Epidermal melanocyte (primary cell): ENCODE data around the gene BEND2.
"Not testable (repeated sequence)": the region's sequence is repeated elsewhere in the genome, so short reads cannot be mapped to it uniquely, and the experiment has no call there.

Experiments
- DNase-seq: peaks from one replicate; pipeline ENCODE4 v3.0.0; 2011; ENCODE audit warnings: low spot score; ENCODE audit not compliant: insufficient read length

The BEND2 gene

DNA sequence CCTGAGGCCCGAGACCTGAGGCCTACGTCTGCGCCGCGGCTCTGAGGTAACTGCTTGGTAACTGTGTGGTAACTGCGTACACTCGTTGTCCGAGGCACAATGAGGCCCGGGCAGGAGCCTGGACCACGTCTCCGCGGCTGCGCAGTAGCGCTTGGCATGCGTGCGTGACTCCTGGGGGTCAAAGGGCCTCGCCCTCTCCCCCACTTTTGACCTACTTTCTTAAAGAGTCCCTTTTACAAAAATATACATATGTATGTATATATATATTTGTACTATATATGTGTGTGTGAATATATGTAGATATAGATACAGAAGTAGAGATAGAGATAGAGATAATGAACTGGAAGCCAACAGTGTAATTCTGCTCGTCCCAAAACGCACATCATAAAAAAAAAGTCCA, at the start of gene BEND2:
Gene BEND2 (minus strand): TSS at position 101 of the 400 bp plus-strand sequence. CDS start 136 bp downstream, outside the sequence.
- DNase-seq, result no peak

DNA sequence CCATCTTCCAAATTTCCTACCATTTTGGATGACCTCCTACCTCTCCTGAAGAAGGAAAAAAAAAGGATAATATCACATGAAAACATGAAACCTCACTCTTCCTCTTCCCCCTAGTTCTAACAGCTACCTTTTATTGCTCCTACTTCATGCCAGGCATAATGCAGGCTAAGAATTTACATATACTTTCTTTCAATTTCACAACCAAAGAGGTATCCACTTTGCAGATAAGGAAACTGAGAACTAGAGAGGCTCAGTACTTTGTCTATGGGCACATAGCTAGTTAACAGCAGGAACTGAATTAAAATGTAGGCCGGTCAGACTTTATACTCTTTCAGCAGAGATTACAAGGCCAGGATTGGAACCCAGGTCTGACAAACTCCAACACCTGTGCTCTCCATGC, 34.4 kb upstream of the BEND2 start:
- DNase-seq, result no peak

DNA sequence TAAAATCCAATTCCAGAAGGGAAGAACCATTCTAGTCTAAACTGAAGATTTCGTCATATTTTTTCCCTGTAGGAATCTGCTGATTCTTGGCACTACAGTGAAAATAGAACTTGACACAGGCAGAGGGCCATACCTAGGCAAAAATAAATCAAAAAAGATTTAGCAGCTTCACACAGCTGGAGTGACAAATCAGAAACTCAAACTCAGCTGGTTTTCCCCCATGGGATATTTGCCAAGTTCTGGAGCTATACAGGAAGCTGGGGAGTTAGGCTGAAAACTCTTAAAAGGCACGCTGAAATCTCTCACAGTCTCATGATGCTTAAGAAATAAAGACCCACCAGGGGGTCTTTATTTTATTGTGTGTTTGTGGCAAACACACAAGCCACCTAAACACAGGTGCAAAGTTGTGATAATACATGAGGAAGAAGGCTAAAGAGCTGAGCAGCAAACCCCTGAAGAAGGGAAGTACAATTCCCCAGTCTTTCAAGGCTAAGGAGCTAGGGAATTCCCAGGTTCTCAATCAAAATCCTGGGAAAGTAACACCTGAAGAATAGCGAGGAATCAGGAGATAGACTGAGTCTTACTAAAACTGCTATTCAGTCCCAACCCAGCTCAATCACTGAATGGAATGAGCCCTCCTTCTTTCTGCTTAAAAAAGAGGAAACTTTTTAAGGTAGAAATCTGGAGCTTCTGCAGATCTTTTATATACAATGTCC, 32.1 kb upstream of the BEND2 start:
- no peak for DNase-seq

- DNase-seq, result not testable (repeated sequence)
Measured at GRCh38 chrX:18229646-18230045, 9.0 kb upstream of the BEND2 start.

- no peak for DNase-seq
Measured at GRCh38 chrX:18228069-18228468, 7.4 kb upstream of the BEND2 start.

DNA sequence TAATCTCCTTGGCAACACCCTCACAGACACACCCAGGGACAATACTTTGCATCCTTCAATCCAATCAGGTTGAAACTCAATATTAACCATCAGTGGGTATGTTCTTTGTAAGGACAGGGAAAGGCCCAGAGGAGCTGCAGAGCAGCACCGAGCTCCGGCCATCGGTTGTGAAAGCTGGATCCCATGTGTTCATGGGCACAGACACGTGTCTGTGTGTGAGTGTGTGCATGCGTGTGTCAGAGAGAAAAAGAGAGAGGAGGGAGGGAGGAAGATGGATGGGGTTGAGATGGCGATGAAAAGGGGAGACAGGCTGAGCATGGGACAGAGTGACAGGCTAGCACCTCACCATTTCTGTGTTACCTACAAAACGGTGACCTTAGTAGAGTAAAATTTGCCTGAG, 6.8 kb upstream of the BEND2 start:
- DNase-seq, result no peak

- DNase-seq, result no peak
Measured at GRCh38 chrX:18210470-18210869, 10.2 kb downstream of the BEND2 start.

DNA sequence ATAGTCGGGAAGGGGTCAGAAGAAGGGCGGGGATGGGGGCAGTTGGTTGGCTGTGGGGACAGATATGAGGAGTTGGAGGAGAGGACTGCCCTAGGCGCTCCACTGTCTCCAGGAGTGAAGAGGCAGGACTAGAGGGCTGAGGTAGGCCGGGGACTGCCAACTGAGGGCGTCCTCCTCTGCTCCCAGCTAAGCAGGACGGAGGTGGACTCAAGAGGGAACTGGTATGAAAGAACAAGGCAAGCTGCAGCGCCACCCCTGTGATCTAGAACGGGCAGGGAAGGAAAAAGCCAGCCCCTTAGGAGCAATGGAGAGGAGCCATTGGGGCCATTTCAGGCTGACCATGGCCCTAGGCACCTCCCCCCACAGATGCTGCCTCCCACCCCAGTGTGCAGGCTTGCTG, 14.0 kb downstream of the BEND2 start:
- no peak for DNase-seq

GRCh38 chrX:18203631-18204030, 17.1 kb downstream of the BEND2 start:
- DNase-seq, result no peak

DNA sequence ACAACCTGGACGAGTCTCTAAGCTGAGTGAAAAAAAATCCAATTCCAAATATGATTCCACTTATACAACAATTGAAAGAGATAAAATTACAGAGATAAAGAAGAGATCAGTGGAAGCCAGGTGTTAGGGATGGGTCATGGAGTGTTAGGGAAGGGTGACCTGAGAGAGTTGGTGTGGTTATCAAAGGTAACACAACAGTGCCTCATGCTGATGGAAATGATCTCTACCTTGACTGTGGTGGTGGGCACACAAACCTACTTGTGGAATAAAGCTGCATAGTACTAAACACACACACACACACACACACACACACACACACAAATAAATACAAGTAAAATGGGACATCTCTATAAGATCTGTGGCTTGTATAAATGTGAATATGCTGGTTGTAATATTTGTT, 26.0 kb downstream of the BEND2 start:
- no peak for DNase-seq

DNA sequence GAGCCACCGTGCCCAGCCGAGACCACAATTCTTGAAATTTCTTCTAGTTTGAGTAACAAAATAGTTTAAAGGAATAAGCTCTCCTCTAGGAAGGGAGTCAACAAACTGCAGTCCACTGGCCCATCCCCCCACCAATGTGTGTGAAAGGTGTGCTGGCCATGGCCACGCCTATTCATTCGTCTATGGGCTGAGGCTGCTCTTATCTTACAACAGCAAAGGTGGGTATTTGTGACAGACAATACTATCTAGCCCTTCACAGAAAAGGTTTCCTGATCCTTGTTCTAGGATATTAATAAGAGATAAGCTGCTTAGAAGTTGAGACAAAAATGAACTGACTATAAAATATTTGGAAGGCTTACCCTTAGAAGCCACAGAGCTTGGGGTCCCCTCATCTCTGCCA, 41.2 kb downstream of the BEND2 start:
- no peak for DNase-seq

DNA sequence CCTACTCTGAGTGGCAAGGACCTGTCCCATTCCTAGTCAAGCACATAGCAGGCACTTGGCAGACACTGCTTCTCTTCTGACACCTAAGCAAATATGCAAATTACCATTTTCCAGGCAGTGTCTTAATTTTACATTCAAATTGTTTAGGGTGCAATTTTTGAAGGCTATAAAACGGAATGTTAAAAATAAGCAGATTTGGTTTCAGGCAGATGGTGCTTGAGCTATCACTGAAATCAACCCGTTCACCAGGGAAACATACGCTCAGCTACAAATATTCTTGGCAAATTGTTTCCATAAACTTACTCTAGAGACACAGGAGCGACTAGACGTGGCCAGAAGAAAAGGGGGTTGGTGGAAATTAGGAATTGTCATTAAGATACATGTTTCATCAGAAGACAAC, 45.7 kb downstream of the BEND2 start:
- DNase-seq, result no peak

DNA sequence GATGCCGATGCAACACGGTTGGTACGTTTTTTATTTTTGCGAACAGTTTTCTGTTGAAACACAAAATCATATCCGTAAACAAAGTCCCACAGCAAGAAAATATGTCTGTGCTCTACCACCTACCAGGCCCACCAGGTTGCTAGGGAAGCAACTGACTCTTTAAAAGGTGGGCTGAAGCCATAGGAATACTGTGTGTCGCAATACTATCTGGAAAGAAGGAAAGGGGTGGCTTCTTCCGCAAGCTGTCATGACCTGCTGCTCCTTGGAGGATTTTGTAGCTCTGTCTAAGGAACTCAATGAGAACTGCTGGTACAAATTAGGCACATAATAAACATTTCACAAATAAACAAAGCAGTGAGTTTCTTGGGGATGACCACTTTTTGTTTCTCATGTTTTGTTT, 46.5 kb downstream of the BEND2 start:
- no peak for DNase-seq

DNA sequence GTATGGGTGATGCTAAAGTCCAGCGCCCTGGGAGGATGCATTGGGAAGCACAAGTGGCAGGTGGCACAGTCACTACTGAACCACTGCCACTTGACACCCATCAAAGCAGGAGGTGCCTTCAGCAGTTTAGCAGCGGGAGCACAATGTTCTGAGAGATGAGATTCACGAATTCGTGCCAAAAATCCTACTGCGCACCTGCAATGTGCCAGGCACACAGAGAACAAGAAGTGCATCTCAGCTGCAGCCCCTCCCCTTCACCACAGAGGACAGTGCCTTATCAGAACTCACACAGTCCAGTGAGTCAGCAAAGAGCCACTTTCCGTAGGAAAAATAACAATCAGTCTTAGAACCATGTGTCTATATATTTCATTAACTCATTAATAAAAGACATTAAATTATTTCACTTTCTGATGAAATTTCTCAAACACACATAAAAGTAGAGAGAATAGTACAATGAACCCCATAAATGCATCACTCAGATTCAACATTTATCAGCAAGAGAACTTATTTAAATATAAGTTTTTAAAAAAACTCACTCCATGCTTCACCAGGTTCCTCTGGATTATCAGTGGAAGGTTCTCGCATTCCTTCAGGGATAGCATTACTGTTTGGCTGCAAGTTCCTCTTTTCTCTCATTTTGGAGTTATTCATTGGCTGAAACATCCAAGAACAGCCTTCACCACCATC, 47.0 kb downstream of the BEND2 start:
- DNase-seq, result no peak

DNA sequence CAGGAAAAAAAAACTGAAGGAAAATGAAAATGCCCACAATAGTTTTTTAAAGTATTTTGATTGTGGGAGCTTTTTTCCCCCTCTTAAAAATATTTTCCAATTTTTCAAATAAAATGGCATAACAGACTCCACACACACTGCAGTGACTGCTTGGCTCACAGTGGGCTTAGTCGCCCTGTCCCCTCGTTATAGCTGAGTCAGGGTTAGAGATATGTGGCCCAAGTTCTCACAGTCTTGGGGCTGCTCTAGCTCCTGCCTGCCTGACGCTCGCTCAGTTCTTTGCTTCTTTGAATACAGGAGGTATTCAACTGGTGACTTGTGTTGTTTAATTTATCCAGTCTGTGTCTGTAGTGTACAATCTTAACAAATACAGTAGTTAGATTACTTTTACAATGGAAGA, 47.7 kb downstream of the BEND2 start:
- DNase-seq, result no peak

GRCh38 chrX:18170910-18171309, 49.8 kb downstream of the BEND2 start:
- DNase-seq, result no peak

GRCh38 chrX:18166068-18166467, 54.6 kb downstream of the BEND2 start:
- no peak for DNase-seq

DNA sequence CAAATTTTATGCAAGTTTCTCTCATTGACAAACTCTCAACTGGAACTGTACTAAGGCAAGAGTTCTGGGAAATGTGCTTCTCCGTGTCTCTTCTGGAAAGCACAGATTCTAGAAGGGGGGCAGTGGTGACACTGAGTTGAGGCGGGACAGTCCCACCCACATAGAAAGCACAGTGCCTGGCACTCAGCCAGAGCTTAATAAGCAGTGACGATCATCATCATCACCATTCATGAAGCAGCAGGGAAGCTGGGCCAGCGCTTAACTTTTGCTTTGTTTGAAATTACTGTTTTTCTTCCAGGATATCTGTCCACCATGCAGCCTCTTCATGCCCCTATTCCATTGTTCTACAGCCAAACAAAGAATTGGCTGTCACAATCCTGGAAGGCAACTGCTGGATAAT, 60.3 kb downstream of the BEND2 start:
- DNase-seq, result no peak

DNA sequence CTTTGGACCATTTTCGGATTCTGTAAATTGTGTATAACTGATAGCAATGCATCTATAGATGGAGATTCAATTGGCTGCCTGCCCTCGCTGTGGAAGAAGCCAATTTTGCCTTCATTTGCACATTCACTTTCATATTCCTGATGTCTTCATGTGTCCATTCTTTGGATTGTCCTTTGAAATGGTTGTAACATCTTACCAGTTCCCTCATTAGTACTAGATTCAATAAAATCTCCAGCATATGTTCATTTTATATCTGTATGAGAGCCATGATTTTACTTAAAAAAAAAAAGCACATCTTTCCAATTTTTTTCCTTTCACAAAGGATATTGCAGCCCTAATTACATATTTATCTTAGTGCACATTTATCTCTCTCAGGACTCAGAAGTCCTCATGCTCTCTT, 61.7 kb downstream of the BEND2 start:
- DNase-seq, result no peak

GRCh38 chrX:18151649-18152048, 69.0 kb downstream of the BEND2 start:
- DNase-seq, result no peak

DNA sequence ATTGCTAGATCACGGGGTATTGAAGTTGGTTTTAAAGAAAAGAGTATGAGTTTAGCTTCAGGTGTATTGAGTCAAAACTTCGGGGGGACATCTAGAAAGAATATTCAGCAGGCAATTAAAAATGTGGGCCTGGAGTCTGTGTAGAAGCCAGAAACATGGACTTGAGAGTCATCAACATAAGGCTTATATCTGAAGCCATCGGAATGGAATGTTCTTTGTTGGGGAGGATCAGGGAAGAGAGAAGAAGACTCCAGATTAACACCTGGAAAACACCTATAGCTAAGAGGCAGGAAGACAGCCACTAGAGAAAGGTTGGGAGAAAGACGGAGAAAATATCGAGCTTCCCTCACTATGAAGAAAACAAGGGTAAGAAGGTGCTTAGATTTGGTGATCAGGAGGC, 69.5 kb downstream of the BEND2 start:
- DNase-seq, result no peak

- no peak for DNase-seq
Measured at GRCh38 chrX:18149454-18149853, 71.2 kb downstream of the BEND2 start.

- no peak for DNase-seq
Measured at GRCh38 chrX:18146954-18147353, 73.7 kb downstream of the BEND2 start.
